Suprapubic skin (tissue), 4 donors: ENCODE measurements around the gene BAHCC1. TPM values are rescaled to one million over a fixed set of nuclear protein-coding genes. Genes with fewer than 3 reads are reported as not detected.

Experiments
- DNase-seq, 2 donors: peaks; one replicate each; pipeline ENCODE4 v3.0.0-alpha.2; 2019; ENCODE audit warnings: low spot score in 2 of 2
- H3K27ac ChIP-seq: fragments of 200-600 bp; sonication (generic); one replicate; pipeline ENCODE4 v1.5.1; 2019
- H3K27me3 ChIP-seq: fragments of 200-600 bp; sonication (generic); one replicate; pipeline ENCODE4 v1.5.1; 2019
- H3K36me3 ChIP-seq: fragments of 200-600 bp; sonication (generic); one replicate; pipeline ENCODE4 v1.5.1; 2019
- H3K4me1 ChIP-seq: fragments of 200-600 bp; sonication (generic); one replicate; pipeline ENCODE4 v1.5.1; 2019
- H3K4me3 ChIP-seq: fragments of 200-600 bp; sonication (generic); one replicate; pipeline ENCODE4 v1.5.1; 2019; ENCODE audit warnings: mild to moderate bottlenecking
- H3K9me3 ChIP-seq: fragments of 200-600 bp; sonication (generic); one replicate; pipeline ENCODE4 v1.5.1; 2019
- CTCF ChIP-seq, 2 donors: fragments of 200-600 bp in 1 of 2; fragments of 450-650 bp in 1 of 2; sonication (generic) in 1 of 2; IDR thresholded peaks; one replicate each; pipeline ENCODE4 v1.5.1; 2016 to 2019; ENCODE audit warnings: antibody characterized with exemption in 2 of 2, mild to moderate bottlenecking in 1 of 2, moderate library complexity in 1 of 2
- EP300 ChIP-seq: sonication (generic); formaldehyde crosslinking; IDR thresholded peaks from one replicate; pipeline ENCODE4 v1.6.1; 2017; ENCODE audit warnings: antibody characterized with exemption
- POLR2A ChIP-seq, 2 donors: fragments of 450-650 bp; IDR thresholded peaks; one replicate each; pipeline ENCODE4 v1.6.1; 2017; ENCODE audit warnings: antibody characterized with exemption in 2 of 2, mild to moderate bottlenecking in 2 of 2, moderate library complexity in 2 of 2
- POLR2AphosphoS5 ChIP-seq, 3 donors: sonication (generic); formaldehyde crosslinking; IDR thresholded peaks; one replicate each; pipeline ENCODE4 v1.6.1; 2017; ENCODE audit warnings: antibody characterized with exemption in 3 of 3
- WGBS: methylation state at CpG from one replicate; pipeline ENCODE4 v1.1.5; 2018; 5-methylcytosine and 5-hydroxymethylcytosine counted together
- total RNA-seq, 4 donors: library from RNA; depleted of rRNA; stranded (reverse); fragments of >200 nt; gene quantifications; one replicate each; pipeline ENCODE4 v1.1.0, GENCODE V29; 2016

Gene BAHCC1
- total RNA-seq, 4 donors from 2014 or later = 4.5 to 19.3 (median 12.2) TPM

GRCh38 chr17:81514739-81515529, 119.7 kb downstream of the BAHCC1 start:
- Histone ChIP-seq H3K9me3 (no peaks in the 10 kb centered on the region), H3K4me3 (peak overlapping the region; percentile 96), H3K36me3 (peaks cover 20% of the 10 kb centered on the region), H3K27me3 (no peaks in the 10 kb centered on the region), H3K27ac (peak overlapping the region; percentile 95), H3K4me1 (peaks cover 79% of the 10 kb centered on the region)
- 0% methylated on average over 1 of the region's 82 CpGs for WGBS
- peak in 1 of 2 donors; percentile 87 for DNase-seq
- peak in 1 of 2 donors; percentile 4 for TF ChIP-seq CTCF (IDR thresholded peaks at IDR 0.05)
- no peak for TF ChIP-seq POLR2A (IDR thresholded peaks at IDR 0.05)

GRCh38 chr17:81515530-81516041, 120.3 kb downstream of the BAHCC1 start:
- H3K4me1 ChIP-seq = peaks cover 75% of the 10 kb centered on the region
- H3K9me3 ChIP-seq = no peaks in the 10 kb centered on the region
- peak in 1 of 2 donors; percentile 76 for DNase-seq
- H3K36me3 ChIP-seq = peaks cover 14% of the 10 kb centered on the region
- H3K27me3 ChIP-seq = no peaks in the 10 kb centered on the region
- H3K4me3 ChIP-seq = peak overlapping the region; percentile 96
- no peak for TF ChIP-seq POLR2AphosphoS5 (IDR thresholded peaks at IDR 0.05)
- TF ChIP-seq POLR2A (IDR thresholded peaks at IDR 0.05) = no peak
- no peak for TF ChIP-seq EP300
- TF ChIP-seq CTCF (IDR thresholded peaks at IDR 0.05) = no peak
- 65% methylated on average over 15 of the region's 19 CpGs for WGBS
- peak overlapping the region; percentile 95 for H3K27ac ChIP-seq

Other genes with a start within 250 kb of the BAHCC1 start
- not detected for gene PVALEF, start 229.9 kb upstream of the BAHCC1 start, total RNA-seq
- gene AATK, start 229.2 kb upstream of the BAHCC1 start, total RNA-seq = 1 to 10 TPM in 2 of 4 donors, under 1 TPM in 2; 0.64 to 2.8 (median 1.1) TPM
- gene CEP131, start 172.5 kb upstream of the BAHCC1 start, total RNA-seq = 1 to 10 TPM; 4.2 to 9.5 (median 8.0) TPM
- gene TEPSIN, start 156.4 kb upstream of the BAHCC1 start, total RNA-seq = 10 to 100 TPM; 43.0 to 94.5 (median 55.3) TPM
- 10 to 100 TPM; 17.8 to 39.4 (median 25.9) TPM for gene NDUFAF8, start 156.1 kb upstream of the BAHCC1 start, total RNA-seq
- 10 to 100 TPM; 48.5 to 84.9 (median 69.4) TPM for gene SLC38A10, start 100.2 kb upstream of the BAHCC1 start, total RNA-seq
- 1,000 to 10,000 TPM; 2,659 to 6,485 (median 4,163) TPM for gene ACTG1, start 117.3 kb downstream of the BAHCC1 start, total RNA-seq
- 1 to 10 TPM in 3 of 4 donors, under 1 TPM in 1; 0.52 to 4.7 (median 3.3) TPM for gene FSCN2, start 132.9 kb downstream of the BAHCC1 start, total RNA-seq
- gene FAAP100, start 156.9 kb downstream of the BAHCC1 start, total RNA-seq = 10 to 100 TPM; 33.0 to 44.2 (median 37.7) TPM
- 100 to 1,000 TPM in 1 of 4 donors, 10 to 100 TPM in 3; 77.1 to 115 (median 91.7) TPM for gene NPLOC4, start 241.7 kb downstream of the BAHCC1 start, total RNA-seq
- 1 to 10 TPM in 3 of 4 donors, under 1 TPM in 1; 0.99 to 9.2 (median 2.5) TPM for gene TSPAN10, start 241.7 kb downstream of the BAHCC1 start, total RNA-seq